Heart left ventricle (tissue), 16 donors: ENCODE results near the gene MAP6. TPM values are rescaled to one million over a fixed set of nuclear protein-coding genes. Genes with fewer than 3 reads are reported as not detected.

Experiments
- ATAC-seq, 4 donors: fragments of 200-7000 bp; cut with Tn5 transposase; one replicate each; pipeline ENCODE4 v1.9.1; 2020 to 2022; ENCODE audit warnings: moderate library complexity in 4 of 4, mild to moderate bottlenecking in 3 of 4, moderate number of reproducible peaks in 1 of 4
- DNase-seq, 5 donors: peaks; one replicate each; pipeline ENCODE4 v3.0.0-alpha.2; 2020
- H3K27ac ChIP-seq, 12 donors: fragments of 200-600 bp; sonication (generic) in 4 of 12; one replicate each; pipeline versions ENCODE4 v1.5.0 to v1.8.0; 2016 to 2022; ENCODE audit warnings: mild to moderate bottlenecking in 2 of 12
- H3K27me3 ChIP-seq, 9 donors: fragments of 200-600 bp; sonication (generic) in 2 of 9; one replicate each; pipeline versions ENCODE4 v1.5.1 to v1.8.0; 2016 to 2022; ENCODE audit warnings: mild to moderate bottlenecking in 3 of 9
- H3K36me3 ChIP-seq, 9 donors: fragments of 200-600 bp; sonication (generic) in 2 of 9; one replicate each; pipeline versions ENCODE4 v1.5.0 to v1.8.0; 2018 to 2022; ENCODE audit warnings: mild to moderate bottlenecking in 2 of 9
- H3K4me1 ChIP-seq, 12 donors: fragments of 200-600 bp; sonication (generic) in 4 of 12; one replicate each; pipeline versions ENCODE4 v1.5.0 to v1.8.0; 2016 to 2022; ENCODE audit warnings: mild to moderate bottlenecking in 3 of 12
- H3K4me3 ChIP-seq, 12 donors: fragments of 200-600 bp; sonication (generic) in 4 of 12; one replicate each; pipeline versions ENCODE4 v1.5.0 to v1.8.0; 2017 to 2022; ENCODE audit warnings: mild to moderate bottlenecking in 9 of 12, moderate library complexity in 4 of 12
- H3K9me3 ChIP-seq, 12 donors: fragments of 200-600 bp; sonication (generic) in 4 of 12; one replicate each; pipeline versions ENCODE4 v1.5.0 to v1.8.0; 2016 to 2022; ENCODE audit warnings: mild to moderate bottlenecking in 1 of 12
- POLR2A ChIP-seq, 2 donors: fragments of 450-650 bp; IDR thresholded peaks; one replicate each; pipeline ENCODE4 v1.6.1; 2017; ENCODE audit warnings: antibody characterized with exemption in 2 of 2, mild to moderate bottlenecking in 2 of 2, moderate library complexity in 2 of 2
- WGBS, 4 donors: extraction: QIAGEN DNeasy Blood & Tissue Kit in 2 of 4; methylation state at CpG; one replicate each; pipeline versions ENCODE4 v1.1.5 to v1.1.7; 2013 to 2018; 5-methylcytosine and 5-hydroxymethylcytosine counted together
- intact Hi-C, 10 donors: fragments of 100-400 bp; cut with DNase I; formaldehyde crosslinking; loops; one replicate each; pipeline versions ENCODE4 v1.11.1 to v1.14.2; 2022
- polyA plus RNA-seq, 2 donors: library from polyadenylated mRNA; stranded (reverse); fragments of 200-250 nt; gene quantifications; one replicate each; pipeline ENCODE4 v1.2.3, GENCODE V29; 2013
- total RNA-seq, 9 donors: library from RNA; depleted of rRNA in 2 of 9; stranded (reverse); fragments of >200 nt in 2 of 9; fragmentation: NEBNext Ultra II Directional in 3 of 9; extraction: Animal tissue kit (Norgen Biotek cat#: 25700) in 3 of 9; gene quantifications; one replicate each; pipeline versions ENCODE4 v1.1.0 to v1.2.4, GENCODE V29; 2016 to 2023
- TF ChIP-seq, protein P1 (sequence below), 12 donors: fragments of 200-600 bp; sonication (generic) in 4 of 12; IDR thresholded peaks; one replicate each; pipeline versions ENCODE4 v1.5.0 to v1.8.0; 2018 to 2022; ENCODE audit warnings: antibody characterized with exemption in 12 of 12, mild to moderate bottlenecking in 5 of 12
- donor health status: ischemic (EF 13 %, LVEDD 7.1; RV severe dilation, severe dysfunction).
- donor health status: healthy with polysubstance abuse.
- donor health status: DM: no; HTN: yes; CAD: no.
- donor health status: DM: no; HTN: no; CAD: no.
- donor health status: ischemic (EF 25% LVEDD 6.9; RV normal size, moderate dysfunction).
- donor health status: ischemic (EF 25% LVEDD 5.7; RV mildly dilated, moderate dysfunction).
- donor health status: healthy.
- donor health status: DM: yes; HTN: yes; CAD: no.
- donor health status: ischemic (EF 35%, LVEDD 5.7; RV mildly dilated, moderate dysfunction).
- donor health status: nonischemic (EF 11% LVEDD 7.7; RV severe dilation, severe dysfunction).
- donor health status: DM: yes; HTN: yes; CAD: no.
- donor health status: PGD.
- donor health status: ischemic (EF 29% LVEDD 5.4; RV normal size, mild dysfunction).
- donor health status: nonischemic (EF 23%, LVEDD 6.1; RV moderate dilation, normal function).

Gene MAP6
- total and polyA plus RNA-seq, 11 donors: 0.98 to 10.0 (median 4.8) TPM

- no peak for TF ChIP-seq POLR2A (IDR thresholded peaks at IDR 0.05)
- TF ChIP-seq, protein P1, sequence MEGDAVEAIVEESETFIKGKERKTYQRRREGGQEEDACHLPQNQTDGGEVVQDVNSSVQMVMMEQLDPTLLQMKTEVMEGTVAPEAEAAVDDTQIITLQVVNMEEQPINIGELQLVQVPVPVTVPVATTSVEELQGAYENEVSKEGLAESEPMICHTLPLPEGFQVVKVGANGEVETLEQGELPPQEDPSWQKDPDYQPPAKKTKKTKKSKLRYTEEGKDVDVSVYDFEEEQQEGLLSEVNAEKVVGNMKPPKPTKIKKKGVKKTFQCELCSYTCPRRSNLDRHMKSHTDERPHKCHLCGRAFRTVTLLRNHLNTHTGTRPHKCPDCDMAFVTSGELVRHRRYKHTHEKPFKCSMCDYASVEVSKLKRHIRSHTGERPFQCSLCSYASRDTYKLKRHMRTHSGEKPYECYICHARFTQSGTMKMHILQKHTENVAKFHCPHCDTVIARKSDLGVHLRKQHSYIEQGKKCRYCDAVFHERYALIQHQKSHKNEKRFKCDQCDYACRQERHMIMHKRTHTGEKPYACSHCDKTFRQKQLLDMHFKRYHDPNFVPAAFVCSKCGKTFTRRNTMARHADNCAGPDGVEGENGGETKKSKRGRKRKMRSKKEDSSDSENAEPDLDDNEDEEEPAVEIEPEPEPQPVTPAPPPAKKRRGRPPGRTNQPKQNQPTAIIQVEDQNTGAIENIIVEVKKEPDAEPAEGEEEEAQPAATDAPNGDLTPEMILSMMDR (IDR thresholded peaks at IDR 0.05): no peak
- DNase-seq (no peak), ATAC-seq (no peak)
- Histone ChIP-seq H3K27ac (no peak overlapping the region), H3K4me1 (peaks cover 0 to 9% (median 0%) of the 10 kb centered on the region in 12 donors), H3K4me3 (no peak overlapping the region), H3K9me3 (peaks cover 0 to 5% (median 0%) of the 10 kb centered on the region in 12 donors), H3K27me3 (no peaks in the 10 kb centered on the region), H3K36me3 (no peaks in the 10 kb centered on the region)
- WGBS, 4 donors: 73 to 86% (median 78%) methylated on average over 9 of the region's 9 CpGs
- intact Hi-C loops: loop anchor here in 4 of 10 donors (10.0 kb wide), 2 partner anchors 51 to 601 kb away; partner anchors contain the start of gene DGAT2 (in 1 of the 4)
These were observed 45.4 kb upstream of the MAP6 start for GRCh38 chr11:75714211-75714610.

- 2 to 6% (median 5%) methylated on average over 17 of the region's 17 CpGs for whole genome bisulfite sequencing, 4 donors
- peaks cover 0 to 8% (median 4%) of the 10 kb centered on the region in 12 donors for H3K4me1 ChIP-seq
- TF ChIP-seq POLR2A (IDR thresholded peaks at IDR 0.05): no peak
- TF ChIP-seq, protein P1 (IDR thresholded peaks at IDR 0.05): peak; percentile 91 to 98 (median 96)
These were observed 37.5 kb upstream of the MAP6 start for GRCh38 chr11:75706260-75706729.

DNA sequence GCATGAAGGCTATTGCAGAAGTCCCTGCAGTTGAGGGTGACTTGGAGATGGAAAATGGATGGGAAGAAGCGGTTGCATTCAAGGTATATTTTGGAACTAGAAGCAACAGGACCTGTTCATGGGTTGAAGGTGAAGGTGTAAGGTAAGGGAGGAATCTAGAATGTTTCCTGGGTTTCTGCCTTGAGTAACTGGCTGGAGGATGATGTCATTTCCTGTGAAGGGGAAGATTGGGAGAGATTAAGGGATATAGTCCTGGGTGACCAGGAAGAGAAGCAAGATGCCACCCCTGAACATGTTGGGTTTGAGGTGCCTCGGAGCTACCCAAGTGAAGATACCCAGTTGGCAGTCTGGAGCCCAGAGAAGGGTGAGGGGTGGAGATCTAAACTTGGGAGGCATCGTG, 36.7 kb upstream of the MAP6 start:
- DNase-seq (no peak), ATAC-seq (no peak)
- H3K27me3 ChIP-seq: no peaks in the 10 kb centered on the region
- H3K4me3 ChIP-seq: no peak overlapping the region
- H3K36me3 ChIP-seq: no peaks in the 10 kb centered on the region
- H3K9me3 ChIP-seq: peaks cover 0 to 5% (median 0%) of the 10 kb centered on the region in 12 donors
- intact Hi-C loops: loop anchor here in 7 of 10 donors (5.0 to 10.0 kb wide), 4 partner anchors 62 to 161 kb away; partner anchors contain the start of gene DGAT2 (in 3 of the 7)
- WGBS, 4 donors: 86 to 92% (median 91%) methylated on average over 3 of the region's 3 CpGs
- peaks cover 0 to 12% (median 6%) of the 10 kb centered on the region in 12 donors for H3K4me1 ChIP-seq
- TF ChIP-seq POLR2A (IDR thresholded peaks at IDR 0.05): no peak
- TF ChIP-seq, protein P1 (IDR thresholded peaks at IDR 0.05): no peak
- H3K27ac ChIP-seq: no peak overlapping the region

More at GRCh38 chr11:75706260-75706729, 37.5 kb upstream of the MAP6 start:
- DNase-seq (peak; percentile 66 to 81 (median 76)), ATAC-seq (peak; percentile 80 to 98 (median 93))
- Histone ChIP-seq H3K4me3 (no peak overlapping the region), H3K27ac (no peak overlapping the region), H3K27me3 (no peaks in the 10 kb centered on the region), H3K9me3 (peaks cover 0 to 5% (median 0%) of the 10 kb centered on the region in 12 donors), H3K36me3 (no peaks in the 10 kb centered on the region)
- intact Hi-C loops: loop anchor here in 8 of 10 donors (1.0 to 10.0 kb wide), 6 partner anchors 61 to 161 kb away; partner anchors contain the start of gene DGAT2 (in 4 of the 8)

GRCh38 chr11:75703695-75704237, 34.9 kb upstream of the MAP6 start:
- Histone ChIP-seq H3K36me3 (no peaks in the 10 kb centered on the region), H3K9me3 (no peaks in the 10 kb centered on the region), H3K27me3 (no peaks in the 10 kb centered on the region), H3K27ac (no peak overlapping the region), H3K4me3 (no peak overlapping the region), H3K4me1 (peaks cover 0 to 12% (median 6%) of the 10 kb centered on the region in 12 donors)
- no peak for DNase-seq
- intact Hi-C loops: loop anchor here in 2 of 10 donors (10.0 kb wide), 2 partner anchors 109 to 159 kb away; no protein-coding TSS in a partner anchor
- WGBS, 4 donors: 81 to 94% (median 87%) methylated on average over 7 of the region's 7 CpGs
- ATAC-seq: no peak
- TF ChIP-seq POLR2A (IDR thresholded peaks at IDR 0.05): no peak
- TF ChIP-seq, protein P1 (IDR thresholded peaks at IDR 0.05): no peak
